Right renal pelvis (tissue), 4 donors: ENCODE results near the gene EPB42. TPM values are rescaled to one million over a fixed set of nuclear protein-coding genes. Genes with fewer than 3 reads are reported as not detected.
A peak's percentile ranks its signal among the peaks of the same experiment; 100 is the strongest.
"Not testable (repeated sequence)": the region's sequence is repeated elsewhere in the genome, so short reads cannot be mapped to it uniquely, and the experiment has no call there.

ENCODE experiments used
- DNase-seq, 4 donors: peaks; one replicate each; pipeline ENCODE4 v3.0.0-alpha.2; 2013; ENCODE audit warnings: low read depth in 4 of 4, low spot score in 3 of 4, missing footprints in 1 of 4
- polyA plus RNA-seq, 4 donors: library from polyadenylated mRNA; unstranded; fragments of 120-200 nt; gene quantifications; one replicate each; pipeline ENCODE4 v1.2.1, GENCODE V29; 2013; ENCODE audit not compliant: insufficient read length in 4 of 4

The EPB42 gene
- polyA plus RNA-seq, 4 donors = 1.2 to 1.6 (median 1.3) TPM

- no peak for DNase-seq
These were observed 21.8 kb upstream of the EPB42 start for GRCh38 chr15:43242616-43243015.

GRCh38 chr15:43241100-43241499 lies 20.3 kb upstream of the EPB42 start:
- DNase-seq = no peak

GRCh38 chr15:43239732-43240491 lies 19.1 kb upstream of the EPB42 start:
- no peak for DNase-seq

- DNase-seq = no peak
These were observed 17.9 kb upstream of the EPB42 start for GRCh38 chr15:43238671-43239131.

- no peak for DNase-seq
These were observed 17.1 kb upstream of the EPB42 start for GRCh38 chr15:43237842-43238470.

GRCh38 chr15:43235536-43235935 lies 14.7 kb upstream of the EPB42 start:
- no peak for DNase-seq

- DNase-seq = no peak
These were observed 11.6 kb upstream of the EPB42 start for GRCh38 chr15:43232289-43232874.

- DNase-seq = no peak
These were observed 9.9 kb upstream of the EPB42 start for GRCh38 chr15:43230640-43231115.

GRCh38 chr15:43229977-43230376 lies 9.2 kb upstream of the EPB42 start:
- no peak for DNase-seq

GRCh38 chr15:43226436-43227305 lies 5.9 kb upstream of the EPB42 start:
- DNase-seq = no peak

GRCh38 chr15:43225950-43226255 lies 5.1 kb upstream of the EPB42 start:
- DNase-seq = not testable (repeated sequence)

- peak; percentile 30 to 48 (median 32) for DNase-seq
These were observed 4.6 kb upstream of the EPB42 start for GRCh38 chr15:43225201-43225949.

GRCh38 chr15:43221422-43221821 lies 604 bp upstream of the EPB42 start:
- DNase-seq = no peak

GRCh38 chr15:43219929-43220928 lies 589 bp downstream of the EPB42 start:
- no peak for DNase-seq

GRCh38 chr15:43218908-43219706 lies 1.7 kb downstream of the EPB42 start:
- no peak for DNase-seq

GRCh38 chr15:43215961-43216360 lies 4.9 kb downstream of the EPB42 start:
- no peak for DNase-seq

- DNase-seq = no peak
These were observed 6.1 kb downstream of the EPB42 start for GRCh38 chr15:43214592-43215295.
